Tibial nerve (tissue), 4 donors: ENCODE measurements around the gene ZNF135. TPM values are rescaled to one million over a fixed set of nuclear protein-coding genes. Genes with fewer than 3 reads are reported as not detected.

Experiments used
- DNase-seq, 2 donors: peaks; one replicate each; pipeline ENCODE4 v3.0.0-alpha.2; 2019; ENCODE audit warnings: low spot score in 2 of 2
- H3K27ac ChIP-seq, 4 donors: fragments of 200-600 bp; sonication (generic) in 3 of 4; one replicate each; pipeline ENCODE4 v1.5.1; 2017 to 2019; ENCODE audit warnings: mild to moderate bottlenecking in 1 of 4
- H3K27me3 ChIP-seq, 2 donors: fragments of 200-600 bp; sonication (generic) in 1 of 2; one replicate each; pipeline versions ENCODE4 v1.5.1 to v1.6.0; 2017 to 2019
- H3K36me3 ChIP-seq, 3 donors: fragments of 200-600 bp; sonication (generic); one replicate each; pipeline ENCODE4 v1.5.1; 2018 to 2019
- H3K4me1 ChIP-seq, 4 donors: fragments of 200-600 bp; sonication (generic) in 3 of 4; one replicate each; pipeline ENCODE4 v1.5.1; 2017 to 2019
- H3K4me3 ChIP-seq, 4 donors: fragments of 200-600 bp; sonication (generic) in 3 of 4; one replicate each; pipeline ENCODE4 v1.5.1; 2017 to 2019; ENCODE audit warnings: mild to moderate bottlenecking in 1 of 4, moderate library complexity in 1 of 4
- H3K9me3 ChIP-seq, 4 donors: fragments of 200-600 bp; sonication (generic) in 3 of 4; one replicate each; pipeline ENCODE4 v1.5.1; 2017 to 2019
- EP300 ChIP-seq, 2 donors: sonication (generic); formaldehyde crosslinking; IDR thresholded peaks; one replicate each; pipeline ENCODE4 v1.6.1; 2017; ENCODE audit warnings: antibody characterized with exemption in 2 of 2, mild to moderate bottlenecking in 1 of 2
- POLR2A ChIP-seq, 2 donors: fragments of 450-650 bp; IDR thresholded peaks; one replicate each; pipeline ENCODE4 v1.6.1; 2017; ENCODE audit warnings: antibody characterized with exemption in 2 of 2, mild to moderate bottlenecking in 2 of 2, moderate library complexity in 2 of 2
- WGBS, 2 donors: methylation state at CpG; one replicate each; pipeline ENCODE4 v1.1.5; 2018; 5-methylcytosine and 5-hydroxymethylcytosine counted together
- total RNA-seq, 4 donors: library from RNA; depleted of rRNA; stranded (reverse); fragments of >200 nt; gene quantifications; one replicate each; pipeline ENCODE4 v1.1.0, GENCODE V29; 2016
- TF ChIP-seq, protein P1 (sequence below), 5 experiments: fragments of 200-600 bp in 3 of 5; fragments of 450-650 bp in 2 of 5; sonication (generic) in 3 of 5; IDR thresholded peaks; one replicate each; pipeline ENCODE4 v1.5.1; 2016 to 2019; ENCODE audit warnings: antibody characterized with exemption in 5 of 5, mild to moderate bottlenecking in 3 of 5, moderate library complexity in 2 of 5

The ZNF135 gene
- total RNA-seq, 4 donors from 2014 or later: 6.7 to 11.1 (median 9.5) TPM

DNA sequence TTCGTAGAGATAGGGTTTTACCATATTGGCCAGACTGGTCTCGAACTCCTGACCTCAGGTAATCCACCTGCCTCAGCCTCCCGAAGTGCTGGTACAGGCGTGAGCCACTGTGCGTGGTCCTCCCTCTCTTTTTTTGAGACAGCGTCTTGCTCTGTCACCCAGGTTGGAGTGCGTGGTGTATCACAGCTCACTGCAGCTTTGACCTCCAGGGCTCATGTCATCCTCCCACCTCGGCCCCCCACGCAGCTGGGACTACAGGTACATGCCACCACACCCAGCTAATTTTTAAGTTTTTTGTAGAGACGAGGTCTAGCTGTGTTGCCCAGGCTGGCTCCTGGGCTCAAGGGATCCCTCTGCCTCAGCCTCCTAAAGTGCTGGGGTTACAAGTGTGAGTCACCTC is 20.7 kb downstream of the ZNF135 start:
- Histone ChIP-seq H3K4me3 (no peak overlapping the region), H3K9me3 (peaks cover 0 to 99% (median 35%) of the 10 kb centered on the region in 4 donors), H3K27ac (no peak overlapping the region), H3K27me3 (no peaks in the 10 kb centered on the region), H3K36me3 (peaks cover 8 to 83% (median 17%) of the 10 kb centered on the region in 3 donors), H3K4me1 (no peaks in the 10 kb centered on the region)
- TF ChIP-seq EP300 (IDR thresholded peaks at IDR 0.05) (no peak), POLR2A (IDR thresholded peaks at IDR 0.05) (no peak)
- TF ChIP-seq, protein P1, sequence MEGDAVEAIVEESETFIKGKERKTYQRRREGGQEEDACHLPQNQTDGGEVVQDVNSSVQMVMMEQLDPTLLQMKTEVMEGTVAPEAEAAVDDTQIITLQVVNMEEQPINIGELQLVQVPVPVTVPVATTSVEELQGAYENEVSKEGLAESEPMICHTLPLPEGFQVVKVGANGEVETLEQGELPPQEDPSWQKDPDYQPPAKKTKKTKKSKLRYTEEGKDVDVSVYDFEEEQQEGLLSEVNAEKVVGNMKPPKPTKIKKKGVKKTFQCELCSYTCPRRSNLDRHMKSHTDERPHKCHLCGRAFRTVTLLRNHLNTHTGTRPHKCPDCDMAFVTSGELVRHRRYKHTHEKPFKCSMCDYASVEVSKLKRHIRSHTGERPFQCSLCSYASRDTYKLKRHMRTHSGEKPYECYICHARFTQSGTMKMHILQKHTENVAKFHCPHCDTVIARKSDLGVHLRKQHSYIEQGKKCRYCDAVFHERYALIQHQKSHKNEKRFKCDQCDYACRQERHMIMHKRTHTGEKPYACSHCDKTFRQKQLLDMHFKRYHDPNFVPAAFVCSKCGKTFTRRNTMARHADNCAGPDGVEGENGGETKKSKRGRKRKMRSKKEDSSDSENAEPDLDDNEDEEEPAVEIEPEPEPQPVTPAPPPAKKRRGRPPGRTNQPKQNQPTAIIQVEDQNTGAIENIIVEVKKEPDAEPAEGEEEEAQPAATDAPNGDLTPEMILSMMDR (IDR thresholded peaks at IDR 0.05): no peak
- 93 to 96% methylated on average over 10 of the region's 10 CpGs for WGBS, 2 donors
- no peak for DNase-seq

DNA sequence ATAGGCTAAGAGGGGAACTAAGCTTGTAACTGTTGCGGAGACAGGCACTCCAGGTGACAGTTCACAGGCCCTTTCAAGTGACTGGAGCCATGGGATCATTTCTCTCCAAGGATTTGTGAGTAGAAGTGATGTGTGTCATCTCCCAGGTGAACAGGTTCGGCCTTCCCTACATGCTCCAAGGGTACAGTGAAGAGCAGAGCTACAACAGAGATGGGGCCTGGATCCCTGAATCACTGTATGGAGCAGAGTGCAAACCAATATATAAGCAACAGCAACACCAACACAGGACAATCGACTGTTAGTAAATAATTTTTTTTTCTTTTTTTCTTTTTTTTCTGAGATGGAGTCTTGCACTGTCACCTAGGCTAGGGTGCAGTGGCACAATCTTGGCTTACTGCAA is 23.9 kb downstream of the ZNF135 start:
- no peak for DNase-seq
- Histone ChIP-seq H3K9me3 (peaks cover 4 to 100% (median 42%) of the 10 kb centered on the region in 4 donors), H3K27me3 (no peaks in the 10 kb centered on the region), H3K4me3 (no peak overlapping the region), H3K4me1 (no peaks in the 10 kb centered on the region), H3K27ac (no peak overlapping the region), H3K36me3 (peaks cover 27 to 87% (median 30%) of the 10 kb centered on the region in 3 donors)
- TF ChIP-seq POLR2A (IDR thresholded peaks at IDR 0.05): no peak
- TF ChIP-seq, protein P1 (IDR thresholded peaks at IDR 0.05): no peak
- no peak for TF ChIP-seq EP300 (IDR thresholded peaks at IDR 0.05)
- 91 to 99% methylated on average over 3 of the region's 3 CpGs for WGBS, 2 donors

DNA sequence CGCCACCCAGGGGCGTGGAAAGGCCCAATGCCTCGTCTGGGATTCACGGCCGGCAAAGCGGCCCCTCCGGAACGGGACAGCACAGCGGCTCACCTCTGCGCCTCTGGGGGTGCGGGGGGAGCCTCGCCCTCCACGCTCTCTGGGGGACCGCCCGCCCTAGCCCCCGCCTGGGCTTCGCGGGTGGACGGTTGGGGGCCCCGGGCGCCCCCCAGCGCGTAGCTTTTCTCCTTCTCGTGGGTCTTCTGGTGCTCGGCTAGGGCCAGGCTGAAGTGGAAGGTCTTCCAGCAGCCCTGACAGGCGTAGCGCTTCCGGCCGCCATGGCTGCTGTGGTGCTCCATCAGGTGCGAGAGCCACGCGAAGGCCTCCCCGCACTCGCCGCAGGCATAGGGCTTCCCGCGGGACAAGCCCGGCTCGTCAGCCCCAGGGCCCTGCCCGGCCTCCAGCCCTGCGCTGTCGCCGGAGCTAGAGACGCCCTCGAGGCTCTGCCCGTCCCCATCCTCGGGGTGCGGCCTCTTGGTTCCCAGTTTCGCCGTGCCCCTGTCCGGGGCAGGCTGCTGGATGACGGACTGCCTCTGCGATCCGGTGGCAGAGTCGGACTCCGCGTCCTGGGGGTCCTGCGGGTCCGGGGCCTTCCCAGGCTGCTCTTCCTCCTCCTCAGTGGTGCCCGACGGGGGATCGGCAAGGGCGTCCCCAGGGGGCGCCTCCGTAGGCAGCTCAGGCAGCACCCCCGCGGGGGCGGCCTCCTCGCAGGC is 25.7 kb downstream of the ZNF135 start:
- H3K9me3 ChIP-seq: peaks cover 4 to 98% (median 43%) of the 10 kb centered on the region in 4 donors
- DNase-seq: no peak
- H3K27me3 ChIP-seq: no peaks in the 10 kb centered on the region
- 96 to 97% methylated on average over 46 to 50 of the region's 69 CpGs for WGBS, 2 donors
- TF ChIP-seq POLR2A (IDR thresholded peaks at IDR 0.05): no peak
- TF ChIP-seq, protein P1 (IDR thresholded peaks at IDR 0.05): no peak
- no peak for TF ChIP-seq EP300 (IDR thresholded peaks at IDR 0.05)
- peaks cover 27 to 93% (median 30%) of the 10 kb centered on the region in 3 donors for H3K36me3 ChIP-seq
- H3K27ac ChIP-seq: no peak overlapping the region
- H3K4me1 ChIP-seq: no peaks in the 10 kb centered on the region
- H3K4me3 ChIP-seq: no peak overlapping the region

DNA sequence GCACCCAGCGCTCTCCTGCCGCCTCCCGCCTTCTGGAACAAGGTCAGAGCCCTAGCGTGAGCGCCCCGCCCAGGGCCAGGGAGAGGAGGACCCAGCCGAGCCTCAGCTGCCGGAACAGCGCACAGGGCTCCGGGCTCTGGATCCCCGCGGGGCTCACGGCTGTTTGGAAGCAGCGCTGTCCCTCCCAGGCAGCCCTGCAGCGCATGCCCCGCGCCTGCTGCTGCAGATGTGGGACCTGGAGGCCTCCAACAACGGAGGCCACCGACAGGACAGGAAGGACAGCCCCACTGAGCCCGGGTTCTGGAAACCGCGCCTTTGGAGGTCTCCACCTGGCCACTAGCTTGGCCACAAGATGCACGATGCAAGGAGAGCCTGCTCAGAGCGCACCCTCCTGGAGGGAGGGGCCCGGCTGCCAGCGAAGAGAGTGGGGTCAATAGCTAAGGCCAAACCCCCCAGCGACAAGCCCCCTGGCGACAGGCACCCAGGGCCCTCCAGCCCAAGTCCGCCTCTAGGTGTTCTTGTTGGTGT is 26.3 kb downstream of the ZNF135 start:
- Histone ChIP-seq H3K36me3 (peaks cover 27 to 93% (median 30%) of the 10 kb centered on the region in 3 donors), H3K27ac (no peak overlapping the region), H3K4me1 (no peaks in the 10 kb centered on the region), H3K27me3 (no peaks in the 10 kb centered on the region), H3K4me3 (no peak overlapping the region), H3K9me3 (peaks cover 4 to 98% (median 43%) of the 10 kb centered on the region in 4 donors)
- DNase-seq: no peak
- TF ChIP-seq, protein P1 (IDR thresholded peaks at IDR 0.05): no peak
- no peak for TF ChIP-seq POLR2A (IDR thresholded peaks at IDR 0.05)
- no peak for TF ChIP-seq EP300 (IDR thresholded peaks at IDR 0.05)
- 85 to 95% methylated on average over 6 to 29 of the region's 29 CpGs for WGBS, 2 donors
